Activated CD8-positive, alpha-beta T cell treated with anti-CD3 and anti-CD28 coated beads for 36 hours (primary cell): ENCODE measurements around the gene SSTR3. TPM values are rescaled to one million over a fixed set of nuclear protein-coding genes. Genes with fewer than 3 reads are reported as not detected.

ENCODE experiments used
- ATAC-seq: fragments of 200-7000 bp; cut with Tn5 transposase; one replicate; pipeline ENCODE4 v1.10.0; 2021; ENCODE audit warnings: mild to moderate bottlenecking, moderate library complexity
- CTCF ChIA-PET: fragments of 350-600 bp; sonication (Branson Sonifier 250); formaldehyde crosslinking; loops from one replicate; lab custom pipeline; 2021; ENCODE audit warnings: antibody characterized with exemption; lab: Charles Lee
- POLR2A ChIA-PET: fragments of 350-600 bp; sonication (Branson Sonifier 250); formaldehyde crosslinking; loops from one replicate; lab custom pipeline; 2021; ENCODE audit warnings: antibody characterized with exemption; lab: Charles Lee
- DNase-seq: peaks from one replicate; pipeline ENCODE4 v3.0.0-alpha.2; 2020
- H3K27ac Mint-ChIP-seq: one replicate; pipeline ENCODE4 v1.8.0; 2021; ENCODE audit warnings: mild to moderate bottlenecking, mixed read lengths
- H3K27me3 Mint-ChIP-seq: one replicate; pipeline ENCODE4 v1.8.0; 2021; ENCODE audit warnings: mixed read lengths
- H3K36me3 Mint-ChIP-seq: one replicate; pipeline ENCODE4 v1.8.0; 2021; ENCODE audit warnings: low read depth, mixed read lengths
- H3K4me1 Mint-ChIP-seq: one replicate; pipeline ENCODE4 v1.8.0; 2021; ENCODE audit warnings: low read depth, mixed read lengths
- H3K4me3 Mint-ChIP-seq: one replicate; pipeline ENCODE4 v1.8.0; 2021; ENCODE audit warnings: mild to moderate bottlenecking, moderate library complexity, mixed read lengths
- H3K9me3 Mint-ChIP-seq: one replicate; pipeline ENCODE4 v1.8.0; 2021; ENCODE audit warnings: mixed read lengths
- CTCF ChIP-seq: fragments of 200-600 bp; IDR thresholded peaks from one replicate; pipeline ENCODE4 v1.8.0; 2022; ENCODE audit warnings: antibody characterized with exemption, mild to moderate bottlenecking
- intact Hi-C: fragments of 100-400 bp; cut with micrococcal nuclease; formaldehyde crosslinking; loops from one replicate; pipeline ENCODE4 v1.10.0; 2022
- total RNA-seq, 2 experiments: library from RNA; stranded (reverse); gene quantifications; one replicate each; pipeline ENCODE4 v1.2.3, GENCODE V29; 2021

Gene SSTR3
- total RNA-seq, 2 experiments from 2014 or later = 7.9 to 8.5 TPM

- DNase-seq (peak; percentile 2), ATAC-seq (no peak)
- POLR2A ChIA-PET = interaction anchor here (0.9 to 2.6 kb wide), 8 partner anchors 23 to 126 kb away, joined by 3 to 12 read pairs (median 4); partner anchors contain the start of gene IL2RB
- peaks cover 12% of the 10 kb centered on the region for H3K36me3 Mint-ChIP-seq
- intact Hi-C loops = loop anchor here (10.0 kb wide), 1 partner anchor 48 kb away; the partner anchor contains the start of gene IL2RB
- no peak for TF ChIP-seq CTCF
- H3K9me3 Mint-ChIP-seq = peaks cover 4% of the 10 kb centered on the region
- no peak overlapping the region for H3K4me3 Mint-ChIP-seq
- H3K27ac Mint-ChIP-seq = peak overlapping the region; percentile 83
- CTCF ChIA-PET = interaction anchor here (0.6 to 3.2 kb wide), 12 partner anchors 9 to 116 kb away, joined by 3 to 19 read pairs (median 5); partner anchors contain the start of gene IL2RB
- H3K4me1 Mint-ChIP-seq = peaks cover 72% of the 10 kb centered on the region
- H3K27me3 Mint-ChIP-seq = no peaks in the 10 kb centered on the region
These were observed 19.5 kb downstream of the SSTR3 start for GRCh38 chr22:37192741-37193140.

- H3K4me1 Mint-ChIP-seq = peaks cover 72% of the 10 kb centered on the region
- ATAC-seq = no peak
- peaks cover 4% of the 10 kb centered on the region for H3K9me3 Mint-ChIP-seq
- ChIA-PET POLR2A (interaction anchor here (0.8 to 1.4 kb wide), 6 partner anchors 13 to 126 kb away, joined by 3 to 4 read pairs (median 3); partner anchors contain the start of gene IL2RB), CTCF (interaction anchor here (0.6 to 3.2 kb wide), 9 partner anchors 10 to 116 kb away, joined by 3 to 19 read pairs (median 6); partner anchors contain the start of gene IL2RB)
- H3K27me3 Mint-ChIP-seq = no peaks in the 10 kb centered on the region
- no peak overlapping the region for H3K4me3 Mint-ChIP-seq
- H3K36me3 Mint-ChIP-seq = peaks cover 12% of the 10 kb centered on the region
- H3K27ac Mint-ChIP-seq = peak overlapping the region; percentile 83
- no peak for DNase-seq
- intact Hi-C loops = loop anchor here (10.0 kb wide), 1 partner anchor 47 kb away; the partner anchor contains the start of gene IL2RB
- TF ChIP-seq CTCF = no peak
These were observed 20.1 kb downstream of the SSTR3 start for GRCh38 chr22:37192204-37192603.

- Mint-ChIP-seq H3K36me3 (peaks cover 12% of the 10 kb centered on the region), H3K9me3 (peaks cover 4% of the 10 kb centered on the region), H3K4me3 (no peak overlapping the region), H3K4me1 (peaks cover 71% of the 10 kb centered on the region), H3K27ac (no peak overlapping the region), H3K27me3 (no peaks in the 10 kb centered on the region)
- POLR2A ChIA-PET = interaction anchor here (1.1 kb wide), 1 partner anchor 12 kb away, joined by 4 read pairs; no protein-coding TSS in a partner anchor
- no peak for TF ChIP-seq CTCF
- DNase-seq (no peak), ATAC-seq (no peak)
- CTCF ChIA-PET = interaction anchor here (0.7 to 2.4 kb wide), 8 partner anchors 7 to 110 kb away, joined by 3 to 9 read pairs (median 3); no protein-coding TSS in a partner anchor
- intact Hi-C loops = loop anchor here (10.0 kb wide), 1 partner anchor 46 kb away; the partner anchor contains the start of gene IL2RB
These were observed 22.0 kb downstream of the SSTR3 start for GRCh38 chr22:37190262-37190780.

- Mint-ChIP-seq H3K9me3 (peaks cover 4% of the 10 kb centered on the region), H3K4me3 (no peak overlapping the region), H3K4me1 (peaks cover 65% of the 10 kb centered on the region), H3K27me3 (no peaks in the 10 kb centered on the region), H3K36me3 (peaks cover 12% of the 10 kb centered on the region), H3K27ac (peak overlapping the region; percentile 64)
- ChIA-PET CTCF (interaction anchor here (1.4 to 1.5 kb wide), 2 partner anchors 9 to 26 kb away, joined by 3 read pairs; no protein-coding TSS in a partner anchor), POLR2A (interaction anchor here (0.6 to 0.7 kb wide), 4 partner anchors 9 to 67 kb away, joined by 3 read pairs; partner anchors contain the start of gene IL2RB)
- intact Hi-C loops = no loop called here
- ATAC-seq = no peak
- TF ChIP-seq CTCF = no peak
- DNase-seq = peak; percentile 4
These were observed 23.3 kb downstream of the SSTR3 start for GRCh38 chr22:37188901-37189466.
